Transverse colon (tissue), 4 donors: ENCODE measurements around the gene GTF3C1. TPM values are rescaled to one million over a fixed set of nuclear protein-coding genes. Genes with fewer than 3 reads are reported as not detected.

Experiments used
- DNase-seq: peaks from one replicate; pipeline ENCODE4 v3.0.0-alpha.2; 2019
- H3K27ac ChIP-seq, 4 donors: fragments of 200-600 bp; sonication (generic); 2 replicates each; pipeline ENCODE4 v1.5.1; 2016 to 2018; ENCODE audit warnings: inconsistent platforms in 4 of 4
- H3K27me3 ChIP-seq: fragments of 200-600 bp; sonication (generic); 2 replicates; pipeline ENCODE4 v1.5.1; 2017; ENCODE audit warnings: inconsistent platforms
- H3K36me3 ChIP-seq, 4 donors: fragments of 200-600 bp; sonication (generic); 2 replicates each; pipeline ENCODE4 v1.5.1; 2017 to 2019; ENCODE audit warnings: inconsistent platforms in 4 of 4
- H3K4me1 ChIP-seq, 4 donors: fragments of 200-600 bp; sonication (generic); 2 replicates each; pipeline ENCODE4 v1.5.1; 2017 to 2020; ENCODE audit warnings: inconsistent platforms in 4 of 4
- H3K4me3 ChIP-seq, 4 donors: fragments of 200-600 bp; sonication (generic); 1 replicate in 1 of 4; 2 replicates in 3 of 4; pipeline versions ENCODE4 v1.5.1 to v1.6.1; 2017 to 2019; ENCODE audit warnings: inconsistent platforms in 4 of 4
- H3K9me3 ChIP-seq, 2 donors: fragments of 200-600 bp; sonication (generic); 2 replicates each; pipeline ENCODE4 v1.5.1; 2017 to 2019; ENCODE audit warnings: inconsistent platforms in 2 of 2
- CTCF ChIP-seq, 5 experiments: fragments of 200-600 bp in 3 of 5; fragments of 450-650 bp in 2 of 5; sonication (generic) in 3 of 5; IDR thresholded peaks; 1 replicate in 2 of 5; 2 replicates in 3 of 5; pipeline ENCODE4 v1.5.1; 2016 to 2017; ENCODE audit warnings: antibody characterized with exemption in 5 of 5, inconsistent platforms in 3 of 5, mild to moderate bottlenecking in 2 of 5, moderate library complexity in 1 of 5
- EP300 ChIP-seq: sonication (generic); formaldehyde crosslinking; IDR thresholded peaks from one replicate; pipeline ENCODE4 v1.6.1; 2017; ENCODE audit warnings: antibody characterized with exemption, low read depth
- POLR2A ChIP-seq: fragments of 450-650 bp; IDR thresholded peaks from one replicate; pipeline ENCODE4 v1.6.1; 2016; ENCODE audit warnings: antibody characterized with exemption, mild to moderate bottlenecking, moderate library complexity
- POLR2AphosphoS5 ChIP-seq, 3 donors: sonication (generic); formaldehyde crosslinking; IDR thresholded peaks; one replicate each; pipeline ENCODE4 v1.6.1; 2016; ENCODE audit warnings: antibody characterized with exemption in 3 of 3
- WGBS, 2 donors: methylation state at CpG; one replicate each; pipeline ENCODE4 v1.1.5; 2018; ENCODE audit warnings: low coverage in 1 of 2; 5-methylcytosine and 5-hydroxymethylcytosine counted together
- in situ Hi-C, 4 donors: fragments of 200-750 bp; cut with MboI; loops; one replicate each; pipeline versions ENCODE4 v1.15.0 to v1.15.1; 2017; ENCODE audit warnings: low sequenced_read_pairs in 3 of 4, low pct_ligation_motif_present in 1 of 4, low pct_unique_long_range_greater_than_20kb in 1 of 4
- intact Hi-C: fragments of 100-400 bp; cut with DNase I; formaldehyde crosslinking; loops from one replicate; pipeline ENCODE4 v1.15.1; 2023; ENCODE audit warnings: low total_unique reads
- total RNA-seq, 4 donors: library from RNA; depleted of rRNA; stranded (reverse); fragments of >200 nt; gene quantifications; one replicate each; pipeline ENCODE4 v1.1.0, GENCODE V29; 2016

The GTF3C1 gene
- total RNA-seq, 4 donors from 2014 or later, result 49.6 to 129 (median 60.1) TPM

- Histone ChIP-seq H3K36me3 (peaks cover 0 to 42% (median 10%) of the 10 kb centered on the region in 4 donors), H3K9me3 (no peaks in the 10 kb centered on the region)
Measured at GRCh38 chr16:27511657-27512448, 37.9 kb downstream of the GTF3C1 start.

GRCh38 chr16:27508476-27508875 is 41.2 kb downstream of the GTF3C1 start:
- no peaks in the 10 kb centered on the region for H3K9me3 ChIP-seq

More at GRCh38 chr16:27511657-27512448, 37.9 kb downstream of the GTF3C1 start:
- TF ChIP-seq POLR2AphosphoS5 (IDR thresholded peaks at IDR 0.05) (no peak), POLR2A (no peak), CTCF (IDR thresholded peaks at IDR 0.05) (no peak), EP300 (no peak)
- intact Hi-C loops, result no loop called here
- Histone ChIP-seq H3K27ac (no peak overlapping the region), H3K4me1 (no peaks in the 10 kb centered on the region), H3K4me3 (no peak overlapping the region), H3K27me3 (no peaks in the 10 kb centered on the region)
- in situ Hi-C loops, result no loop called here
- no peak for DNase-seq
- 78 to 85% methylated on average over 8 to 22 of the region's 22 CpGs for WGBS, 2 donors

GRCh38 chr16:27506771-27507170 is 42.9 kb downstream of the GTF3C1 start:
- Histone ChIP-seq H3K36me3 (peaks cover 0 to 89% (median 29%) of the 10 kb centered on the region in 4 donors), H3K27ac (no peak overlapping the region), H3K4me1 (no peaks in the 10 kb centered on the region), H3K27me3 (no peaks in the 10 kb centered on the region), H3K9me3 (no peaks in the 10 kb centered on the region), H3K4me3 (no peak overlapping the region)
- no peak for TF ChIP-seq POLR2A
- no peak for TF ChIP-seq POLR2AphosphoS5 (IDR thresholded peaks at IDR 0.05)
- no peak for TF ChIP-seq EP300
- in situ Hi-C loops, result no loop called here
- no peak for DNase-seq
- 96% methylated on average over 17 of the region's 17 CpGs; no CpG with 5 or more reads in 1 of the 2 donors for WGBS, 2 donors
- intact Hi-C loops, result no loop called here

More at GRCh38 chr16:27508476-27508875, 41.2 kb downstream of the GTF3C1 start:
- Histone ChIP-seq H3K27ac (no peak overlapping the region), H3K4me1 (no peaks in the 10 kb centered on the region), H3K36me3 (peaks cover 0 to 73% (median 20%) of the 10 kb centered on the region in 4 donors), H3K27me3 (no peaks in the 10 kb centered on the region), H3K4me3 (no peak overlapping the region)
- TF ChIP-seq CTCF (IDR thresholded peaks at IDR 0.05) (no peak), EP300 (no peak), POLR2A (no peak), POLR2AphosphoS5 (IDR thresholded peaks at IDR 0.05) (no peak)
- no peak for DNase-seq
- 94 to 99% methylated on average over 8 to 9 of the region's 9 CpGs for WGBS, 2 donors
- in situ Hi-C loops (no loop called here), intact Hi-C loops (no loop called here)

GRCh38 chr16:27505297-27506236 is 44.1 kb downstream of the GTF3C1 start:
- peaks cover 0 to 91% (median 32%) of the 10 kb centered on the region in 4 donors for H3K36me3 ChIP-seq
- no peaks in the 10 kb centered on the region for H3K9me3 ChIP-seq
- H3K27me3 ChIP-seq, result no peaks in the 10 kb centered on the region
- H3K27ac ChIP-seq, result no peak overlapping the region
- no peaks in the 10 kb centered on the region for H3K4me1 ChIP-seq
- no peak for DNase-seq
- TF ChIP-seq EP300 (no peak), POLR2AphosphoS5 (IDR thresholded peaks at IDR 0.05) (no peak), CTCF (IDR thresholded peaks at IDR 0.05) (no peak), POLR2A (no peak)
- 93 to 96% methylated on average over 4 to 13 of the region's 13 CpGs for WGBS, 2 donors
- in situ Hi-C loops (no loop called here), intact Hi-C loops (no loop called here)
- H3K4me3 ChIP-seq, result no peak overlapping the region
